SK-N-MC (cell line): Measurements from ENCODE around the gene AGER.

Experiments
- DNase-seq: peaks from one replicate; pipeline ENCODE4 v3.0.0-alpha.2; 2011; ENCODE audit warnings: low read depth, low spot score
- H3K27ac ChIP-seq: fragments of 200-600 bp; sonication (generic); 2 replicates; pipeline ENCODE4 v1.5.1; 2016; ENCODE audit warnings: mixed run types
- H3K36me3 ChIP-seq: fragments of 200-600 bp; sonication (generic); 2 replicates; pipeline ENCODE4 v1.6.1; 2017; ENCODE audit warnings: antibody characterized with exemption, low read length, mixed read lengths; ENCODE audit not compliant: insufficient read depth
- H3K4me3 ChIP-seq: fragments of 200-600 bp; sonication (generic); 2 replicates; pipeline ENCODE4 v1.5.1; 2016
- H3K9ac ChIP-seq: fragments of 200-600 bp; sonication (generic); 2 replicates; pipeline ENCODE4 v1.8.0; 2017; ENCODE audit warnings: mixed run types, mixed read lengths; ENCODE audit not compliant: insufficient read length
- H3K9me3 ChIP-seq: fragments of 200-600 bp; sonication (generic); 2 replicates; pipeline ENCODE4 v1.6.1; 2017; ENCODE audit warnings: low read depth, mild to moderate bottlenecking, antibody characterized with exemption, low read length, moderate library complexity, mixed read lengths
- EZH2 ChIP-seq: fragments of 200-600 bp; sonication (generic); IDR thresholded peaks from one replicate; pipeline ENCODE4 v1.6.1; 2017; ENCODE audit warnings: antibody characterized with exemption
- FOXP2 ChIP-seq: optimal IDR thresholded peaks from 2 replicates; pipeline ENCODE3; 2011; ENCODE audit warnings: mild to moderate bottlenecking, moderate library complexity; ENCODE audit not compliant: insufficient read depth; ENCODE audit errors: extremely low read length, control extremely low read depth
- POLR2AphosphoS5 ChIP-seq: IDR thresholded peaks from 2 replicates; pipeline ENCODE4 v1.6.1; 2012; ENCODE audit warnings: mild to moderate bottlenecking, low read depth, low read length, borderline replicate concordance

Gene AGER

DNA sequence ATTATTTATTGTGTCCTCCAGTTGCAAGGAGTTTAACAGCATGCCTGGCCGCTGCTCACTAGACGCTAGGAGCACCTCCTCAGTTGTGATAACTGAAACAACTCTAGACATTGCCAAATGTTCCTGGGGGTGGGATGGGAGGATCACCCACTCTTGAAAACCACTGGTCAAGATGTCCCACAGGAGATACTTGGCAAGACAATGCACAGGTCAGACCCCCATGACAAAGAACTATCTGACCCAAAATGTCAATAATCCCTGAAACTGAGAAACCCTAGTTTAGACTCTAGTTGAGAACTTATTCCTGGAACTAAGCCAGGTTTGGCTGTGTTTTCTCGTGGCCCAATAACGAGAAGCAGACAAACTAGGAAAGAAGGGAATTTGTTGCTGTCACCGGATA lies 44.5 kb downstream of the AGER start:
- Histone ChIP-seq H3K36me3 (no peaks in the 10 kb centered on the region), H3K4me3 (no peak overlapping the region), H3K9me3 (no peaks in the 10 kb centered on the region), H3K27ac (no peak overlapping the region), H3K9ac (no peak overlapping the region)
- TF ChIP-seq EZH2 (no peak), FOXP2 (no peak), POLR2AphosphoS5 (no peak)
- DNase-seq = no peak

GRCh38 chr6:32137454-32137853 lies 46.6 kb downstream of the AGER start:
- no peak for DNase-seq
- Histone ChIP-seq H3K36me3 (no peaks in the 10 kb centered on the region), H3K4me3 (no peak overlapping the region), H3K9ac (no peak overlapping the region), H3K9me3 (no peaks in the 10 kb centered on the region), H3K27ac (no peak overlapping the region)
- TF ChIP-seq FOXP2 = no peak
- no peak for TF ChIP-seq EZH2
- TF ChIP-seq POLR2AphosphoS5 = no peak

- no peak overlapping the region for H3K9ac ChIP-seq
- H3K27ac ChIP-seq = no peak overlapping the region
- DNase-seq = no peak
- no peak overlapping the region for H3K4me3 ChIP-seq
- no peaks in the 10 kb centered on the region for H3K9me3 ChIP-seq
- TF ChIP-seq EZH2 (no peak), POLR2AphosphoS5 (no peak), FOXP2 (no peak)
- no peaks in the 10 kb centered on the region for H3K36me3 ChIP-seq
These were observed 50.3 kb downstream of the AGER start for GRCh38 chr6:32133786-32134185.

DNA sequence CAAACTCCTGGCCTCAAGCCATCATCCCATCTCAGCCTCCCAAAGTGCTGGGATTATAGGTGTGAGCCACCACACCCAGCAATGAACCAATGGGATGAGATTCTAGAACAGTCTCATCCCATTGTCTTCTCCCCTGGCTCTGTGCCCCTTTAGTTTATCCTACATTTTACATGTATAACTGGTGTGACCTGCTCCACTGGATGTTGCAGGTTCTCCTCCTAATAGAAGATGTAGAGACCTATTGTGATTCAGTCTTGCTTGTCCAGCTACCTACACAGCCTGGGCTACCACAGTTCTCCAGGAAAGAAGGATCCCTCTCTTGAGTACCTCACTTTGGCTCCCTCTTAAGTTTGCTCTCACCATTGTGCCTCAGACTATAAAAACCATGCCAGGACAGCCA lies 51.9 kb downstream of the AGER start:
- no peak for DNase-seq
- H3K4me3 ChIP-seq = no peak overlapping the region
- no peaks in the 10 kb centered on the region for H3K9me3 ChIP-seq
- H3K9ac ChIP-seq = no peak overlapping the region
- TF ChIP-seq EZH2 (no peak), FOXP2 (no peak), POLR2AphosphoS5 (no peak)
- H3K36me3 ChIP-seq = no peaks in the 10 kb centered on the region
- no peak overlapping the region for H3K27ac ChIP-seq

DNA sequence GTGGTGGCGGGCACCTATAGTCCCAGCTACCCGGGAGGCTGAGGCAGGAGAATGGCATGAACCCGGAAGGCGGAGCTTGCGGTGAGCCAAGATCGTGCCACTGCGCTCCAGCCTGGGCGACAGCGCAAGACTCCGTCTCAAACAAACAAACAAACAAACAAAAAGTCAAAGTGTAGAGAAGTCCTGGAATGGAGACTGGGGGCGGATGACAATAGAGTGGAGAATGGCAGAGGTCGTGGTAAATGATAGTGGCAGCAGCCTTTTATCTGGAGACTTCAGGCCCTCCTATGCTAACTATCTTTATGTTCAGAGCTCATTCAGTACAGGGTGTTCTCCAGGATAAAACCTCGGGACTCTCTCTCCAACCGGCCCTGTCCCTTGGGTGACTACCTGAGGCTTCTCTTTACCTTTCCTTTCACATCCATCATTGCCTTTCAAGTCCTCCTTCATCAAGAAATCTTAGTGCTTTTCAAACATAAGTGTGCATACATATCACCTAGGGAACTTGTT lies 52.6 kb downstream of the AGER start:
- H3K4me3 ChIP-seq = no peak overlapping the region
- no peak overlapping the region for H3K27ac ChIP-seq
- H3K9me3 ChIP-seq = no peaks in the 10 kb centered on the region
- TF ChIP-seq POLR2AphosphoS5 = no peak
- no peak for TF ChIP-seq FOXP2
- no peak for TF ChIP-seq EZH2
- H3K36me3 ChIP-seq = peaks cover 1% of the 10 kb centered on the region
- DNase-seq = no peak
- H3K9ac ChIP-seq = no peak overlapping the region
